K562 (cell line): ENCODE measurements around the gene ADGRD1. TPM values are rescaled to one million over a fixed set of nuclear protein-coding genes. Genes with fewer than 3 reads are reported as not detected.

Experiments used
- ATAC-seq: fragments of 200-7000 bp; cut with Tn5 transposase; 3 replicates; pipeline ENCODE4 v1.9.1; 2020; ENCODE audit warnings: moderate library complexity
- BruUV-seq: library from RNA; stranded (reverse); fragments of 400-500 nt; replicated peaks from 2 replicates; lab custom pipeline; 2021; lab: Mats Ljungman, UMichigan
- CTCF ChIA-PET: fragments of 300-600 bp; formaldehyde crosslinking; extraction: SDS; loops from one replicate; lab custom pipeline; 2021; ENCODE audit warnings: low intra/inter-chr PET ratio; lab: Yijun Ruan, JAX
- POLR2A ChIA-PET: fragments of 300-600, 350-650 bp; sonication (Branson Sonifier 250); formaldehyde crosslinking; extraction: SDS; loops from one replicate; lab custom pipeline; 2021; ENCODE audit warnings: antibody characterized with exemption, inconsistent platforms; lab: Yijun Ruan, JAX
- DNase-seq, 4 experiments: peaks; one replicate each; pipeline versions ENCODE4 v3.0.0 to v3.0.0-alpha.2; 2011 to 2018; ENCODE audit warnings: low spot score in 3 of 4, mixed read lengths in 3 of 4; ENCODE audit errors: extremely low read depth in 1 of 4
- FAIRE-seq: peaks from 2 replicates; lab custom pipeline; 2011; peaks lifted over from hg19 to GRCh38; lab: Jason Lieb, UNC
- H2AFZ ChIP-seq: 2 replicates; pipeline ENCODE4 v1.6.0; 2011; ENCODE audit warnings: low read depth, low read length, control low read depth, inconsistent platforms
- H3K27ac ChIP-seq: fragments of 200-600 bp; 3 replicates; pipeline ENCODE4 v1.8.0; 2011; ENCODE audit warnings: low read depth, mild to moderate bottlenecking, control low read depth, inconsistent platforms, low read length, moderate library complexity, mixed read lengths; ENCODE audit errors: extremely low read depth
- H3K27me3 ChIP-seq, 2 experiments: fragments of 300-600 bp in 1 of 2; 2 replicates in 1 of 2; 3 replicates in 1 of 2; pipeline versions ENCODE4 v1.6.0 to v1.8.0; 2011; ENCODE audit warnings: inconsistent platforms in 2 of 2, low read length in 2 of 2, mild to moderate bottlenecking in 1 of 2, mixed read lengths in 1 of 2, moderate library complexity in 1 of 2; ENCODE audit not compliant: control insufficient read depth in 2 of 2, insufficient read depth in 2 of 2
- H3K36me3 ChIP-seq: fragments of 300-600 bp; 3 replicates; pipeline ENCODE4 v1.8.0; 2011; ENCODE audit warnings: mild to moderate bottlenecking, low read length, inconsistent platforms; ENCODE audit not compliant: control insufficient read depth, insufficient read depth
- H3K4me1 ChIP-seq, 2 experiments: fragments of 200-600 bp in 1 of 2; replicated peaks in 1 of 2; 2 replicates in 1 of 2; 3 replicates in 1 of 2; pipeline versions ENCODE4 v1.5.1 to v1.8.0; 2011; ENCODE audit warnings: inconsistent platforms in 2 of 2, low read length in 2 of 2, mild to moderate bottlenecking in 1 of 2, mixed read lengths in 1 of 2, moderate library complexity in 1 of 2; ENCODE audit not compliant: control insufficient read depth in 2 of 2, insufficient read depth in 2 of 2
- H3K4me2 ChIP-seq: 2 replicates; pipeline ENCODE4 v1.6.1; 2011; ENCODE audit warnings: low read length, control low read depth, inconsistent platforms, mixed read lengths; ENCODE audit not compliant: insufficient read depth
- H3K4me3 ChIP-seq: fragments of 200-600 bp; sonication (generic), shearing (Covaris generic); 2 replicates; pipeline ENCODE4 v1.5.1; 2016; ENCODE audit warnings: control low read depth, inconsistent platforms
- H3K79me2 ChIP-seq: fragments of 200-600 bp; 3 replicates; pipeline ENCODE4 v1.8.0; 2011; ENCODE audit warnings: low read length, inconsistent platforms; ENCODE audit not compliant: control insufficient read depth, insufficient read depth
- H3K9ac ChIP-seq, 2 experiments: 2 replicates each; pipeline versions ENCODE4 v1.6.0 to v1.6.1; 2011; ENCODE audit warnings: low read depth in 2 of 2, low read length in 2 of 2, control low read depth in 1 of 2, inconsistent platforms in 1 of 2, mild to moderate bottlenecking in 1 of 2, mixed read lengths in 1 of 2; ENCODE audit not compliant: insufficient read depth in 1 of 2
- H3K9me1 ChIP-seq: one replicate; pipeline ENCODE4 v1.6.0; 2011; ENCODE audit warnings: inconsistent platforms, mild to moderate bottlenecking, low read length, moderate library complexity; ENCODE audit not compliant: control insufficient read depth, insufficient read depth
- H3K9me3 ChIP-seq: replicated peaks from 2 replicates; pipeline ENCODE4 v1.5.1; 2011; ENCODE audit warnings: low read depth, low read length, inconsistent platforms; ENCODE audit not compliant: control insufficient read depth, insufficient read depth
- H4K20me1 ChIP-seq: replicated peaks from 2 replicates; pipeline ENCODE4 v1.6.1; 2011; ENCODE audit warnings: low read length, inconsistent platforms, mixed read lengths; ENCODE audit not compliant: control insufficient read depth, insufficient read depth
- BDP1 ChIP-seq: IDR thresholded peaks from 3 replicates; pipeline ENCODE4 v1.6.1; 2011; ENCODE audit not compliant: insufficient read length, insufficient read depth
- E2F4 ChIP-seq: sonication (generic); formaldehyde crosslinking; IDR thresholded peaks from 2 replicates; pipeline ENCODE4 v1.8.0; 2022; ENCODE audit warnings: mild to moderate bottlenecking, low read depth, missing genetic modification reagents
- EGR1 ChIP-seq: fragments of 450-650 bp; conservative IDR thresholded peaks from 2 replicates; pipeline ENCODE4 v1.6.1; 2017; ENCODE audit warnings: mild to moderate bottlenecking
- FOXA3 ChIP-seq, 2 experiments: fragments of 450-650 bp in 1 of 2; sonication (generic) in 1 of 2; formaldehyde crosslinking; IDR thresholded peaks in 1 of 2; conservative IDR thresholded peaks in 1 of 2; 2 replicates each; pipeline versions ENCODE4 v1.4.0 to v1.8.0; 2020 to 2022; ENCODE audit warnings: mild to moderate bottlenecking in 2 of 2, missing genetic modification reagents in 1 of 2
- HMGN3 ChIP-seq: IDR thresholded peaks from 2 replicates; pipeline ENCODE4 v1.6.1; 2011; ENCODE audit warnings: borderline replicate concordance, low read depth, mild to moderate bottlenecking, mixed read lengths, low read length; ENCODE audit not compliant: insufficient read length; ENCODE audit errors: extremely low read depth
- MED1 ChIP-seq: sonication (generic); formaldehyde crosslinking; IDR thresholded peaks from 2 replicates; pipeline ENCODE4 v1.8.1; 2023; ENCODE audit warnings: missing genetic modification reagents, borderline replicate concordance
- PRMT5 ChIP-seq: sonication (generic); formaldehyde crosslinking; IDR thresholded peaks from 2 replicates; pipeline ENCODE4 v1.5.0; 2020; ENCODE audit warnings: missing genetic modification reagents
- RFX7 ChIP-seq: fragments of 250-450 bp; sonication (Bioruptor Pico); IDR thresholded peaks from 2 replicates; pipeline ENCODE4 v1.5.1; 2021; ENCODE audit warnings: mild to moderate bottlenecking
- SMARCA5 ChIP-seq: fragments of 450-650 bp; IDR thresholded peaks from 2 replicates; pipeline ENCODE4 v1.6.1; 2016
- SP1 ChIP-seq: sonication (generic); formaldehyde crosslinking; IDR thresholded peaks from 2 replicates; pipeline ENCODE4 v1.8.1; 2022; ENCODE audit warnings: mild to moderate bottlenecking, missing genetic modification reagents
- STAT6 ChIP-seq: sonication (generic); formaldehyde crosslinking; IDR thresholded peaks from 2 replicates; pipeline ENCODE4 v1.8.1; 2023; ENCODE audit warnings: mild to moderate bottlenecking, missing genetic modification reagents
- TRIM28 ChIP-seq: fragments of 450-650 bp; IDR thresholded peaks from 2 replicates; pipeline ENCODE4 v1.6.1; 2017
- ZNF280B ChIP-seq: fragments of 250-450 bp; sonication (Bioruptor Pico); IDR thresholded peaks from 2 replicates; pipeline ENCODE4 v1.5.1; 2021; ENCODE audit warnings: mild to moderate bottlenecking
- ZNF778 ChIP-seq: fragments of 450-650 bp; formaldehyde crosslinking; IDR thresholded peaks from 2 replicates; pipeline ENCODE4 v1.4.0; 2020; ENCODE audit warnings: mild to moderate bottlenecking, moderate library complexity
- WGBS: fragments of 100-300 bp; shearing (Covaris generic); methylation state at CpG from one replicate; pipeline ENCODE4 v1.1.6; 2016; ENCODE audit warnings: low coverage, mixed read lengths; ENCODE audit not compliant: insufficient coverage; ENCODE audit errors: missing lambda C conversion rate; 5-methylcytosine and 5-hydroxymethylcytosine counted together
- in situ Hi-C: fragments of 300-500 bp; cut with MboI; formaldehyde crosslinking; loops from 4 replicates; pipeline ENCODE4 v1.15.0; 2018; ENCODE audit warnings: inconsistent platforms, mixed read lengths
- intact Hi-C: fragments of 100-400 bp; cut with micrococcal nuclease; formaldehyde crosslinking; loops from 2 replicates; pipeline ENCODE4 v1.14.2; 2022
- polyA plus RNA-seq, 8 experiments: library from polyadenylated mRNA; depleted of rRNA in 4 of 8; stranded (reverse) in 5 of 8; unstranded in 3 of 8; fragments of >200 nt; fragmentation: Nextera tagmentation in 2 of 8; fragmentation: Illumina TruSeq in 1 of 8; extraction: Ambion mirVana in 2 of 8; extraction: Trizol in 1 of 8; gene quantifications; 2 replicates each; pipeline versions ENCODE4 v1.2.1 to v1.2.3, GENCODE V29; 2011 to 2014; ENCODE audit warnings: inconsistent platforms in 1 of 8, missing spikeins in 1 of 8
- total RNA-seq, 7 experiments: library from RNA; depleted of rRNA in 6 of 7; stranded (reverse); fragments of >200 nt in 6 of 7; fragmentation: Illumina TruSeq in 2 of 7; extraction: Trizol in 2 of 7; gene quantifications; 2 replicates each; pipeline versions ENCODE4 v1.2.1 to v1.2.3, GENCODE V29; 2011 to 2021; ENCODE audit warnings: low replicate concordance in 1 of 7

Gene ADGRD1
- total and polyA plus RNA-seq, 9 of the 15 experiments (the other 6 are each of a cell fraction or from before 2014, with no cell fraction given), result 1.7 to 11.7 (median 3.3) TPM

- BruUV-seq, result no TSS peak
- intact Hi-C loops, result no loop called here
- ChIA-PET CTCF (no interaction called here), POLR2A (no interaction called here)
- DNase-seq (no peak), ATAC-seq (no peak), FAIRE-seq (no peak)
- Histone ChIP-seq H3K9me1 (no peaks in the 10 kb centered on the region), H3K36me3 (no peaks in the 10 kb centered on the region), H2AFZ (no peak overlapping the region), H3K79me2 (no peaks in the 10 kb centered on the region), H3K4me1 (peaks cover 0 to 8% of the 10 kb centered on the region in 2 experiments; a peak in 2 of 5 replicates), H3K27me3 (peaks cover 9 to 61% of the 10 kb centered on the region in 2 experiments; a peak in 4 of 5 replicates), H3K4me3 (no peak overlapping the region), H3K4me2 (no peak overlapping the region), H3K27ac (no peak overlapping the region), H3K9ac (no peak overlapping the region), H3K9me3 (no peaks in the 10 kb centered on the region), H4K20me1 (0 out of 2 replicates have a peak, but pooled peaks cover 7% of the 10 kb centered on the region)
- in situ Hi-C loops, result no loop called here
- no peak for TF ChIP-seq STAT6 (CRISPR knock-in tag)
- TF ChIP-seq ZNF280B (CRISPR knock-in tag), result no peak
- no peak for TF ChIP-seq EGR1
- TF ChIP-seq E2F4 (CRISPR knock-in tag), result no peak
- no peak for TF ChIP-seq HMGN3
- no peak for TF ChIP-seq TRIM28
- no peak for TF ChIP-seq FOXA3 (CRISPR knock-in tag; conservative IDR thresholded peaks at IDR 0.05 in 1 of 2, IDR thresholded peaks at IDR 0.05 in 1 of 2)
- no peak for TF ChIP-seq RFX7 (CRISPR knock-in tag)
- TF ChIP-seq BDP1, result no peak
- no peak for TF ChIP-seq MED1 (CRISPR knock-in tag)
- TF ChIP-seq ZNF778 (CRISPR knock-in tag), result no peak
- no peak for TF ChIP-seq SMARCA5
- TF ChIP-seq SP1 (CRISPR knock-in tag), result no peak
- TF ChIP-seq PRMT5 (CRISPR knock-in tag), result no peak
- 21% methylated on average over 14 of the region's 25 CpGs for WGBS
Measured at GRCh38 chr12:131094831-131095805, 141.4 kb downstream of the ADGRD1 start.
